ENCODE measurements around the gene PPP1R27. TPM values are rescaled to one million over a fixed set of nuclear protein-coding genes. Genes with fewer than 3 reads are reported as not detected.

PPP1R27 gene
- total and polyA plus RNA-seq, 8 donors, result 0.58 to 2.0 TPM; not detected in 6

GRCh38 chr17:81871387-81872230 is 36.8 kb upstream of the PPP1R27 start:
- TF ChIP-seq POLR2A (IDR thresholded peaks at IDR 0.05) (peak in 1 of 4 donors; percentile 60), EP300 (IDR thresholded peaks at IDR 0.05) (peak; percentile 30), CTCF (IDR thresholded peaks at IDR 0.05) (peak in 2 of 7 experiments; percentile 7 to 39), POLR2AphosphoS5 (IDR thresholded peaks at IDR 0.05) (peak in 2 of 3 donors; percentile 15 to 100)
- peaks cover 37 to 65% (median 52%) of the 10 kb centered on the region in 4 donors for H3K4me1 ChIP-seq
- peaks cover 22 to 29% (median 28%) of the 10 kb centered on the region in 4 donors for H3K36me3 ChIP-seq
- intact Hi-C loops (cut with DNase I; ENCODE audit: low total_unique reads), result no loop called here
- H3K4me3 ChIP-seq, result peak overlapping the region; percentile 68 to 98 (median 85)
- no peaks in the 10 kb centered on the region for H3K27me3 ChIP-seq
- peak; percentile 96 to 98 for DNase-seq
- no peaks in the 10 kb centered on the region for H3K9me3 ChIP-seq
- 0 to 2% (median 0%) methylated on average over 37 to 86 of the region's 86 CpGs for WGBS, 5 donors
- peak overlapping the region; percentile 92 to 100 (median 99) for H3K27ac ChIP-seq

GRCh38 chr17:81870981-81871386 is 36.1 kb upstream of the PPP1R27 start, which contains the start of gene ARHGDIA:
TSS of gene ARHGDIA (minus strand) at chr17:81871337. CDS start at chr17:81869930, 1,407 bp downstream.
- intact Hi-C loops (cut with DNase I; ENCODE audit: low total_unique reads), result no loop called here
- H3K4me1 ChIP-seq, result peaks cover 44 to 71% (median 59%) of the 10 kb centered on the region in 4 donors

GRCh38 chr17:81870131-81870980 is 35.5 kb upstream of the PPP1R27 start:
- peaks cover 47 to 77% (median 65%) of the 10 kb centered on the region in 4 donors for H3K4me1 ChIP-seq
- peak overlapping the region; percentile 68 to 98 (median 85) for H3K4me3 ChIP-seq
- peaks cover 22 to 31% (median 29%) of the 10 kb centered on the region in 4 donors for H3K36me3 ChIP-seq
- H3K27me3 ChIP-seq, result no peaks in the 10 kb centered on the region
- H3K27ac ChIP-seq, result peak overlapping the region; percentile 92 to 100 (median 98)
- intact Hi-C loops (cut with DNase I; ENCODE audit: low total_unique reads), result no loop called here
- WGBS, 5 donors, result 1 to 2% (median 2%) methylated on average over 12 to 65 of the region's 65 CpGs
- no peaks in the 10 kb centered on the region for H3K9me3 ChIP-seq
- TF ChIP-seq POLR2A (IDR thresholded peaks at IDR 0.05) (no peak), CTCF (IDR thresholded peaks at IDR 0.05) (no peak), POLR2AphosphoS5 (IDR thresholded peaks at IDR 0.05) (no peak), EP300 (IDR thresholded peaks at IDR 0.05) (no peak)
- DNase-seq, result peak; percentile 40 to 76

More at GRCh38 chr17:81870981-81871386, 36.1 kb upstream of the PPP1R27 start, which contains the start of gene ARHGDIA:
- H3K27ac ChIP-seq, result peak within 1 kb of the TSS; percentile 92 to 100 (median 99)
- 0% methylated on average over 13 to 64 of the region's 64 CpGs; no CpG with 5 or more reads in 2 of the 5 donors for WGBS, 5 donors
- no peaks in the 10 kb centered on the region for H3K27me3 ChIP-seq
- DNase-seq, result no peak
- peaks cover 22 to 29% (median 28%) of the 10 kb centered on the region in 4 donors for H3K36me3 ChIP-seq
- H3K9me3 ChIP-seq, result no peaks in the 10 kb centered on the region
- peak within 1 kb of the TSS; percentile 68 to 98 (median 85) for H3K4me3 ChIP-seq
- TF ChIP-seq POLR2AphosphoS5 (IDR thresholded peaks at IDR 0.05) (peak in 2 of 3 donors; percentile 98 to 99), CTCF (IDR thresholded peaks at IDR 0.05) (no peak), EP300 (IDR thresholded peaks at IDR 0.05) (no peak), POLR2A (IDR thresholded peaks at IDR 0.05) (peak in 1 of 4 donors; percentile 16)
